CD4-positive, alpha-beta T cell (primary cell): ENCODE results near the gene TBRG4. TPM values are rescaled to one million over a fixed set of nuclear protein-coding genes. Genes with fewer than 3 reads are reported as not detected.
A peak's percentile ranks its signal among the peaks of the same experiment; 100 is the strongest.

Experiments used
- ATAC-seq: fragments of 200-7000 bp; cut with Tn5 transposase; one replicate; pipeline ENCODE4 v1.10.0; 2022; ENCODE audit warnings: mild to moderate bottlenecking; ENCODE audit not compliant: poor library complexity
- CTCF ChIA-PET: fragments of 350-600 bp; sonication (Branson Sonifier 250); formaldehyde crosslinking; loops from one replicate; lab custom pipeline; 2021; ENCODE audit warnings: antibody characterized with exemption, inconsistent platforms; lab: Charles Lee
- POLR2A ChIA-PET: fragments of 350-600 bp; sonication (Branson Sonifier 250); formaldehyde crosslinking; loops from one replicate; lab custom pipeline; 2021; ENCODE audit warnings: antibody characterized with exemption, inconsistent platforms; lab: Charles Lee
- DNase-seq, 14 experiments: peaks; one replicate each; pipeline ENCODE4 v3.0.0-alpha.2; 2013 to 2020; ENCODE audit warnings: mixed read lengths in 2 of 14
- H3K27ac ChIP-seq, 2 donors: one replicate each; pipeline versions ENCODE4 v1.5.1 to v1.7.0; 2013; ENCODE audit warnings: low read length in 2 of 2, low read depth in 1 of 2, mild to moderate bottlenecking in 1 of 2
- H3K27me3 ChIP-seq, 2 experiments: 1 replicate in 1 of 2; 2 replicates in 1 of 2; pipeline versions ENCODE4 v1.6.1 to v1.7.0; 2013; ENCODE audit warnings: low read length in 2 of 2, control low read depth in 1 of 2, mild to moderate bottlenecking in 1 of 2, moderate library complexity in 1 of 2; ENCODE audit not compliant: insufficient read depth in 2 of 2, control insufficient read depth in 1 of 2
- H3K36me3 ChIP-seq: one replicate; pipeline ENCODE4 v1.6.1; 2013; ENCODE audit warnings: low read length, control low read depth; ENCODE audit not compliant: insufficient read depth
- H3K4me1 ChIP-seq: one replicate; pipeline ENCODE4 v1.6.1; 2013; ENCODE audit warnings: low read length, control low read depth; ENCODE audit not compliant: insufficient read depth
- H3K4me3 ChIP-seq: one replicate; pipeline ENCODE4 v1.5.1; 2013; ENCODE audit warnings: mild to moderate bottlenecking, low read length, moderate library complexity
- H3K9me3 ChIP-seq, 2 experiments: 1 replicate in 1 of 2; 2 replicates in 1 of 2; pipeline versions ENCODE4 v1.6.1 to v1.7.0; 2013; ENCODE audit warnings: low read length in 2 of 2, mild to moderate bottlenecking in 2 of 2, control low read depth in 1 of 2, moderate library complexity in 1 of 2; ENCODE audit not compliant: control insufficient read depth in 1 of 2, insufficient read depth in 1 of 2
- H3K27ac Mint-ChIP-seq: one replicate; pipeline ENCODE4 v1.8.0; 2020; ENCODE audit warnings: mixed read lengths
- H3K27me3 Mint-ChIP-seq: one replicate; pipeline ENCODE4 v1.8.0; 2021; ENCODE audit warnings: mixed read lengths
- H3K36me3 Mint-ChIP-seq: one replicate; pipeline ENCODE4 v1.8.0; 2021; ENCODE audit warnings: low read depth, mixed read lengths
- H3K4me1 Mint-ChIP-seq: one replicate; pipeline ENCODE4 v1.8.0; 2021; ENCODE audit warnings: low read depth, mixed read lengths
- H3K4me3 Mint-ChIP-seq: one replicate; pipeline ENCODE4 v1.8.0; 2020; ENCODE audit warnings: mild to moderate bottlenecking, mixed read lengths
- H3K9me3 Mint-ChIP-seq: one replicate; pipeline ENCODE4 v1.8.0; 2020; ENCODE audit warnings: mixed read lengths
- CTCF ChIP-seq: fragments of 200-600 bp; IDR thresholded peaks from one replicate; pipeline ENCODE4 v1.8.0; 2022; ENCODE audit warnings: antibody characterized with exemption, mild to moderate bottlenecking
- intact Hi-C, 2 experiments: fragments of 100-400 bp; cut with DNase I in 1 of 2; cut with micrococcal nuclease in 1 of 2; formaldehyde crosslinking; loops; one replicate each; pipeline versions ENCODE4 v1.15.1 to v1.9.0; 2023 to 2025; cut with DNase I, micrococcal nuclease
- total RNA-seq, 174 experiments: library from RNA in 2 of 174; stranded (reverse) in 2 of 174; gene quantifications; one replicate each; pipeline ENCODE4 v1.2.3 and lab custom pipeline; 2021 to 2026

Gene TBRG4
- total RNA-seq, 2 experiments from 2014 or later: 104 to 105 TPM

GRCh38 chr7:45055594-45056219 lies 55.8 kb downstream of the TBRG4 start:
- POLR2A ChIA-PET: no interaction called here
- CTCF ChIA-PET: no interaction called here
- peak overlapping the region; percentile 81 for H3K27ac Mint-ChIP-seq
- DNase-seq (no peak), ATAC-seq (no peak)
- peaks cover 46% of the 10 kb centered on the region for H3K36me3 ChIP-seq
- H3K27ac ChIP-seq: no peak overlapping the region
- H3K9me3 Mint-ChIP-seq: no peaks in the 10 kb centered on the region
- peaks cover 41% of the 10 kb centered on the region for H3K4me1 ChIP-seq
- H3K4me1 Mint-ChIP-seq: peaks cover 81% of the 10 kb centered on the region
- no peaks in the 10 kb centered on the region for H3K9me3 ChIP-seq
- no peak overlapping the region for H3K4me3 Mint-ChIP-seq
- intact Hi-C loops: no loop called here
- H3K4me3 ChIP-seq: no peak overlapping the region
- peaks cover 88% of the 10 kb centered on the region for H3K36me3 Mint-ChIP-seq
- H3K27me3 Mint-ChIP-seq: no peaks in the 10 kb centered on the region
- no peaks in the 10 kb centered on the region for H3K27me3 ChIP-seq
- no peak for TF ChIP-seq CTCF

GRCh38 chr7:45055016-45055415 lies 56.5 kb downstream of the TBRG4 start:
- Mint-ChIP-seq H3K9me3 (no peaks in the 10 kb centered on the region), H3K27me3 (no peaks in the 10 kb centered on the region), H3K27ac (peak overlapping the region; percentile 81), H3K36me3 (peaks cover 88% of the 10 kb centered on the region), H3K4me1 (peaks cover 81% of the 10 kb centered on the region), H3K4me3 (no peak overlapping the region)
- no peak for ATAC-seq
- Histone ChIP-seq H3K4me1 (peaks cover 41% of the 10 kb centered on the region), H3K27ac (no peak overlapping the region), H3K27me3 (no peaks in the 10 kb centered on the region), H3K4me3 (no peak overlapping the region), H3K36me3 (peaks cover 45% of the 10 kb centered on the region), H3K9me3 (no peaks in the 10 kb centered on the region)
- intact Hi-C loops: no loop called here
- no peak for TF ChIP-seq CTCF
- ChIA-PET CTCF (interaction anchor here (1.5 kb wide), 1 partner anchor 81 kb away, joined by 4 read pairs; no protein-coding TSS in a partner anchor), POLR2A (interaction anchor here (1.1 kb wide), 2 partner anchors 27 to 53 kb away, joined by 3 read pairs; no protein-coding TSS in a partner anchor)
- DNase-seq: no peak

GRCh38 chr7:45054442-45054841 lies 57.1 kb downstream of the TBRG4 start:
- Histone ChIP-seq H3K27ac (no peak overlapping the region), H3K27me3 (no peaks in the 10 kb centered on the region), H3K9me3 (no peaks in the 10 kb centered on the region), H3K4me1 (peaks cover 40% of the 10 kb centered on the region), H3K4me3 (no peak overlapping the region), H3K36me3 (peaks cover 50% of the 10 kb centered on the region)
- H3K27me3 Mint-ChIP-seq: no peaks in the 10 kb centered on the region
- ATAC-seq: no peak
- H3K27ac Mint-ChIP-seq: peak overlapping the region; percentile 81
- H3K4me3 Mint-ChIP-seq: no peak overlapping the region
- no peak for DNase-seq
- peaks cover 88% of the 10 kb centered on the region for H3K36me3 Mint-ChIP-seq
- POLR2A ChIA-PET: interaction anchor here (1.1 kb wide), 2 partner anchors 27 to 53 kb away, joined by 3 read pairs; no protein-coding TSS in a partner anchor
- CTCF ChIA-PET: interaction anchor here (1.2 to 1.5 kb wide), 2 partner anchors 53 to 81 kb away, joined by 3 to 4 read pairs; no protein-coding TSS in a partner anchor
- peaks cover 78% of the 10 kb centered on the region for H3K4me1 Mint-ChIP-seq
- no peaks in the 10 kb centered on the region for H3K9me3 Mint-ChIP-seq
- TF ChIP-seq CTCF: no peak
- intact Hi-C loops: no loop called here
